HG02938 (cell line): Measurements from ENCODE around the gene USP28.
"Not testable (repeated sequence)": the region's sequence is repeated elsewhere in the genome, so short reads cannot be mapped to it uniquely, and the experiment has no call there.

Experiments used
- ATAC-seq: cut with Tn5 transposase; IDR thresholded peaks from one replicate; pipeline ENCODE4 v1.9.1; 2021; ENCODE audit warnings: mild to moderate bottlenecking, moderate library complexity; ENCODE audit not compliant: unreplicated experiment

Gene USP28

GRCh38 chr11:113779496-113779895 lies 95.9 kb downstream of the USP28 start, which contains the start of gene CLDN25:
CLDN25 (plus strand) TSS chr11:113779796; CDS start chr11:113779796, 0 bp downstream.
- ATAC-seq: no peak

GRCh38 chr11:113778111-113778910 lies 97.1 kb downstream of the USP28 start:
- no peak for ATAC-seq

DNA sequence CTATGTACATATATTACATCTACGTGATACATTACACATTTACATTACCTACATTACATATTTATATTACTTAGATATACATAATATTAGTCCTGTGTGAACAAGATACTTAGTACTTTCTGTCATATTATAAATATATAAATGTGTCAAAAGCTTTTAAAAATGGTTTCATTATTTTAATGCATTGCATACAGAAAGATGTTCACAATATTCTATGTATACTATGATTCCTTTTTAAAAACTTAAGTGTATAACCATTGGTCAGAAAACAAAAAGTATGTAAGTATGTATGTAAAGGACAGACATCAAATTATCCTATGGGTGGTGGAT lies 101.2 kb downstream of the USP28 start:
- no peak for ATAC-seq

DNA sequence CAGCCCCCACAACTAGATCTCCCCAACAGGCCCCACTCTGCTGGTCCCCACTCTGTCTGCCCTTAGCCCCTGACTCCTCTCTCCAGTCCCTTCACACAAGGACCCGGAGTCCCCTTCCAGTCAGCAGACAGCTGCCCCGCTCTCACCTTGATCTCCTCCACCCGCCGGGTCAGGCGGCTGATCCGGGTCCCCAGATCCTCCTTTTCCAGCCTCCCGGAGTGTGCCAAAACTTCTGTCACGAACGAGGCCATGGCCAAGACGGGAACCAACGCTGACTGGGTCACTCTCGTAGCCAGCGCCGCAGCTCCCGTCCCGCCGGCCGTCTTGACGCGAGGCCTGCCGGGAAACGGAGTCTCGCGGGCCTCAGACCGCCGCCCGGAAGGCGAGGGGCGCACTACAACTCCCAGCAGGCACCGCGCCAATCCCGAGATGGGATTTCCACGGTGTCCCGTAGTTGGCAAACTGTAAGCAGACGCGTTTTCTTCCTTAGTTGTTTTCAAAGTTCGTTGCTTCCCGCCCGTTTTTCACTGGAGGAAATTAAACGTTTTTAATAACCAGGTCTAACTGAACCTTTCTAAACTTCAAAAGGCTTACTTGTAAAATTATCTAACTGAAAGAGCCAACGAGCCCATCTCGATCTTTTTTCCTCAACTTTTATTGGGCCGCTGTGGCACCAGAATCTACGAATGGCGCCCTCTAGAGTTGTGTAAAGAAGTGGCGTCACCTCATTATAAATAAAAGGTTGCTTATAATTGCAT lies 101.8 kb downstream of the USP28 start, which contains the start of gene ZW10:
Gene ZW10, minus strand, starts transcription at position 277 of the 758 bp plus-strand sequence. Its CDS starts 26 bp downstream, at position 251.
- peak; percentile 95 for ATAC-seq

GRCh38 chr11:113773092-113773415 lies 102.3 kb downstream of the USP28 start:
- no peak for ATAC-seq

DNA sequence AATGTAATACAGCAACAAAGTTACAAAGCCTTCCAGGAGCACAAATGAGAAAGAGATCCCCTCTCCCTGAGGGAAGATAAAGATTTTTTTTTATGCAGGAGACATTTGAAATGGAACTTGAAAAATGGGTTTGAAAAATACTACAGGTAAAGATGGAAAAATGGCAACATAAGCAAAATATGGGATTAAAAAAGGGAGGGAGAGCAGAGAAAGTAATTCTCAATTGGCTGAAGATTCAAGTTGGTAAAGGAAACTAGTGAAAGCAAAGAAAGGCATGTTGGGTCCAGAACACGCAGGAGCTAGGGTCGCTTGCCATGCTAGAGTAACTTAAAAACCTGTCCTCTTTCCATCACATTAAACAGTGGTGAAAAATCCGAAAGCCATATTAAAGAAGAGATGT lies 103.4 kb downstream of the USP28 start:
- ATAC-seq: no peak

DNA sequence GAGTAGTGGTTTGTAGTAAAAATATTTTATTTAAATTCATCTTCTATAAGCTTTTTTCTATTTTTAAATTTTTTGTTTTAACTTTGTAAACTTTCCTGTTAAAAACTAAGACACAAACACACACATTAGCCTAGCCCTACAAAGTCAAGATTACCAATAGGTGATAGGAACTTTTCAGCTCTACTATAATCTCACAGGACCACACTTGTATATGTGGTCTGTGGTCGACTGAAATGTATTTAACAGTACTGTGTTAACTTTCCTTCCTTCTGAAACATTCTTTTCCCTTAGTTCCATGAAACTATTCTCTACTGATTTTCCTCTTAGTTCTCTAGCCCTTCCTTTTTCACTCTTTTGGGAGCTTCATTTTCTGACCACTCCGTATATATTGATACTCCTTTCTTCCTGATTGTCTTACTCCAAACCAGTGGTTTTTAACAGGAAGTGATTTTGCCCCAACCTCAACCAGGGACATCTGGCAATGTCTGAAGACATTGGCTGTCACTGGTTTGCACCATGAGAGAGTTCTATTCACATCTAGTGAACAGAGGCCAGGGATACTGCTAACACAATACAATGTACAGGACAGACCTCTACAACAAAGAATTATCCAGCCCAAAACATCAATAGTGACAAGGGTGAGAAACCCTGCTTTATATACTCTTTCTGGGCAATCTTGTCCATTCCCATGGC lies 110.7 kb downstream of the USP28 start:
- ATAC-seq: no peak

DNA sequence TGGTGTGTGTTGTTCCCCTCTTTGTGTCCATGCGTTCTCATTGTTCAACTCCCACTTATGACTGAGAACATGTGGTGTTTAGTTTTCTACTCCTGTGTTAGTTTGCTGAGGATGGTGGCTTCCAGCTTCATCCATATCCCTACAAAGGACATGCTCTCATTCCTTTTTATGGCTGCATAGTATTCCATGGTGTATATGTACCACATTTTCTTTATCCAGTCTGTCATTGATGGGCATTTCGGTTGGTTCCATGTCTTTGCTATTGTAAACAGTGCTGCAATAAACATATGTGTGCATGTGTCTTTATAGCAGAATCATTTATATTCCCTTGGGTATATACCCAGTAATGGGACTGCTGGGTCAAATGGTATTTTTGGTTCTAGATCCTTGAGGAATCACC lies 112.3 kb downstream of the USP28 start:
- not testable (repeated sequence) for ATAC-seq

DNA sequence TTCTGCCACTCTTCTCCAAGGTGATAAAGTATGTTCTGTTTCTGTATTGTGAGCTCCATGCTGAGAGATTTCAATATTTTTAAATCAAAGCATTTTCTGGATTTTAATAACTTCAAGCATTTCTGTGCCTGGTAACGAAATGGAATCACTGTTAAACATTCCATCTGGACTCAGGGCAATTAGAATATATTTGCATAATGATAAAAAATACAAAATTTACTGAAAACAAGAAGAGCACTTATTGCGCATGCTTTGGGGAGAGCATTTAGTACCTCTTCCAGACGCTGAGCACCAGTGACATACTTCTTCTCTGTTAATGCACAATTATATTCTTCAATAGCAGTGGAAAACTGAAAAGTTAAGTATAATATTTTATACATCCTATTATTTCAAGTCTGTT lies 115.1 kb downstream of the USP28 start:
- no peak for ATAC-seq

- no peak for ATAC-seq
Measured at GRCh38 chr11:113752932-113753331, 122.4 kb downstream of the USP28 start.
